Epithelial cell of proximal tubule (primary cell): ENCODE data around the gene GTPBP10. TPM values are rescaled to one million over a fixed set of nuclear protein-coding genes. Genes with fewer than 3 reads are reported as not detected.

Experiments used
- DNase-seq: peaks from one replicate; pipeline ENCODE4 v3.0.0-alpha.2; 2011; ENCODE audit warnings: low read depth
- H3K4me3 ChIP-seq: 2 replicates; pipeline ENCODE4 v1.5.1; 2011; ENCODE audit warnings: low read depth, mild to moderate bottlenecking, low read length
- CTCF ChIP-seq: conservative IDR thresholded peaks from 2 replicates; pipeline ENCODE4 v1.5.1; 2012; ENCODE audit warnings: low read depth, mild to moderate bottlenecking, low read length
- total RNA-seq: library from RNA; depleted of rRNA; stranded (reverse); fragments of >200 nt; gene quantifications from 2 replicates; pipeline ENCODE4 v1.2.3, GENCODE V29; 2015

GTPBP10 gene
- total RNA-seq, 1 donor from 2014 or later = 20.8 TPM

- H3K4me3 ChIP-seq = no peak overlapping the region
- TF ChIP-seq CTCF = no peak
- DNase-seq = peak; percentile 59
These were observed 63.2 kb downstream of the GTPBP10 start for GRCh38 chr7:90409667-90410066.

GRCh38 chr7:90411510-90411909, 65.0 kb downstream of the GTPBP10 start:
- TF ChIP-seq CTCF = no peak
- no peak overlapping the region for H3K4me3 ChIP-seq
- peak; percentile 74 for DNase-seq

GRCh38 chr7:90412458-90413184, 66.1 kb downstream of the GTPBP10 start:
- peak; percentile 10 for DNase-seq
- peak; percentile 62 for TF ChIP-seq CTCF

GRCh38 chr7:90413185-90413528, 66.6 kb downstream of the GTPBP10 start:
- DNase-seq = peak; percentile 18
- no peak overlapping the region for H3K4me3 ChIP-seq
- no peak for TF ChIP-seq CTCF

More at GRCh38 chr7:90412458-90413184, 66.1 kb downstream of the GTPBP10 start:
- no peak overlapping the region for H3K4me3 ChIP-seq

- TF ChIP-seq CTCF = no peak
- no peak for DNase-seq
- H3K4me3 ChIP-seq = no peak overlapping the region
These were observed 75.1 kb downstream of the GTPBP10 start for GRCh38 chr7:90421651-90422050.

- DNase-seq = no peak
- TF ChIP-seq CTCF = no peak
- no peak overlapping the region for H3K4me3 ChIP-seq
These were observed 78.2 kb downstream of the GTPBP10 start for GRCh38 chr7:90424720-90425119.

- no peak for DNase-seq
- no peak overlapping the region for H3K4me3 ChIP-seq
- TF ChIP-seq CTCF = no peak
These were observed 78.9 kb downstream of the GTPBP10 start for GRCh38 chr7:90425376-90425775.
